ENCODE results near the gene CDC42EP2. TPM values are rescaled to one million over a fixed set of nuclear protein-coding genes. Genes with fewer than 3 reads are reported as not detected.

CDC42EP2 gene
- total RNA-seq, 6 experiments from 2014 or later: 0.55 to 3.4 (median 2.3) TPM

DNA sequence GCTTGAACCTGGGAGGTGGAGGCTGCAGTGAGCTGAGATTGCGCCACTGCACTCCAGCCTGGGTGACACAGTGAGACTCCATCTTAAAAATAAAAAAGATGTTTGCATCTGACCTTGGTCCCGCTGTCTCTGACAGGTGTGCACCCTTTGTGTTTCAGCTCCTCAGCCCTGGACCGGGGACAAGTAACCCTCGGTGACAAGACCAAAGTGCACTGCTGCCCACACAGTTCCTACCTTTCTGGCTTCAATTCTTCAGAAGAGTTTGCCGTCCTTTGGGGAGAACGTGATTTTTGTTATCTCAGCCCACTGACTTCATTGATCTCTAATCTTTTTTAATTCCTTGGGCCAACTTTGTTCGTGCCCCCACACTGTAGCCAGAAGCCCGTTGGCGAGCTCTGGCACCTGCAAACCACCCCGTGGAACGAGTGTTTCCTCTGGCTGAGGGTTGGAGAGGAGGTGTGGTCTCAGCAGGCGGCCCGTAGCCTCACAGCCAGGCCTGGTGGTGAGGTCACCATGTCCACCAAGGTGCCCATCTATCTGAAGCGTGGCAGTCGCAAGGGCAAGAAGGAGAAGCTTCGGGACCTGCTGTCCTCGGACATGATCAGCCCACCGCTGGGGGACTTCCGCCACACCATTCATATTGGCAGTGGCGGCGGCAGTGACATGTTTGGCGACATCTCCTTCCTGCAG is 5.9 kb downstream of the CDC42EP2 start:
- H3K27ac ChIP-seq: no peak overlapping the region
- 31% methylated on average over 11 of the region's 22 CpGs for WGBS (ENCODE audit: insufficient coverage, low coverage, low lambda C conversion rate, missing lambda C conversion rate)

GRCh38 chr11:65321076-65321475 is 6.4 kb downstream of the CDC42EP2 start:
- H3K27me3 ChIP-seq: no peaks in the 10 kb centered on the region
- WGBS (ENCODE audit: insufficient coverage, low coverage, low lambda C conversion rate, missing lambda C conversion rate): no CpG with 5 or more reads among the region's 15 CpGs
- ATAC-seq (peak in 1 of 4 donors; percentile 7), DNase-seq (no peak)
- peaks cover 0 to 9% (median under 1%) of the 10 kb centered on the region in 4 donors for H3K36me3 ChIP-seq
- H3K9me3 ChIP-seq: no peaks in the 10 kb centered on the region
- no peak for TF ChIP-seq POLR2A (IDR thresholded peaks at IDR 0.05)
- TF ChIP-seq CTCF (IDR thresholded peaks at IDR 0.05): no peak
- H3K4me3 ChIP-seq: no peak overlapping the region
- intact Hi-C loops (cut with DNase I): no loop called here
- H3K27ac ChIP-seq: no peak overlapping the region
- peaks cover 0 to 10% (median 0%) of the 10 kb centered on the region in 4 donors for H3K4me1 ChIP-seq

More for the DNA sequence above, 5.9 kb downstream of the CDC42EP2 start:
- Histone ChIP-seq H3K36me3 (peaks cover 0 to 9% (median under 1%) of the 10 kb centered on the region in 4 donors), H3K9me3 (no peaks in the 10 kb centered on the region), H3K4me3 (no peak overlapping the region), H3K4me1 (peaks cover 0 to 10% (median 0%) of the 10 kb centered on the region in 4 donors), H3K27me3 (no peaks in the 10 kb centered on the region)
- intact Hi-C loops (cut with DNase I): no loop called here
- TF ChIP-seq POLR2A (IDR thresholded peaks at IDR 0.05): no peak
- no peak for TF ChIP-seq CTCF (IDR thresholded peaks at IDR 0.05)
- DNase-seq (peak in 1 of 3 donors; percentile 45), ATAC-seq (peak; percentile 29 to 60 (median 46))

DNA sequence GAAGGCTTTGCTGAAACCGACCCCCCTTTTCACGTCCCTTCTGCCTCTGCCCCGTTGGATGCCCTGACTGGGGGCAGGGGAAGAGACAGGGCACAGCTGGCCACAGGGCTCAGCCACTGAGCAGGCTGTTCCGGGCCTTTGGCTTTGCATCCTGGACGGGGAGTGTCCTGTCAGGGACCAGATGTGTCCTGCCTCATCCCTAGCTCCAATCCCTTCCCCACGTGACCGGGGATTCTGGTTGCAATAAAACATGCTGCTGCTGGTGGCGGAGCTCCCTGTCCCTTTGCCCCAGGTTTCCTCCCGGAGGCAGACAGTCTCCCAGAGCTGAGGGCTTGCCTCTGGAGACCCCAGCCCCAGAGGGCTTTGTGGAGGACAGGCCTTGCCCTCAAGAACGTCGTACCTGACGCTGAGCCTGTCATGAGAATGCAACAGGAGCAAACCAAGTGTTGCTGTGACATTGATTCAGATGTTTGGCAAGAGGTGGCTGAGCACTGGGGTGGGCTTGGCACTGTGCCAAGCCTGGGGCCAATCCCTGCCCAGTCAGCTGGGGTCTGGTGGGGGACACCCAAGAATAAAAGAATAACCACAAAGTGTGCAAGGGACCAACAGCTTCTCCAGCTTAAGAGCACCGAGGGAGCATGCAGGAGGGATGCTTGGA is 7.3 kb downstream of the CDC42EP2 start:
- H3K27me3 ChIP-seq: no peaks in the 10 kb centered on the region
- ATAC-seq (no peak), DNase-seq (no peak)
- peaks cover 0 to 10% (median 0%) of the 10 kb centered on the region in 4 donors for H3K4me1 ChIP-seq
- H3K36me3 ChIP-seq: peaks cover 0 to 9% (median under 1%) of the 10 kb centered on the region in 4 donors
- intact Hi-C loops (cut with DNase I): no loop called here
- no peak overlapping the region for H3K4me3 ChIP-seq
- H3K9me3 ChIP-seq: no peaks in the 10 kb centered on the region
- no peak overlapping the region for H3K27ac ChIP-seq
- 40% methylated on average over 1 of the region's 13 CpGs for WGBS (ENCODE audit: insufficient coverage, low coverage, low lambda C conversion rate, missing lambda C conversion rate)
- no peak for TF ChIP-seq POLR2A (IDR thresholded peaks at IDR 0.05)
- no peak for TF ChIP-seq CTCF (IDR thresholded peaks at IDR 0.05)

DNA sequence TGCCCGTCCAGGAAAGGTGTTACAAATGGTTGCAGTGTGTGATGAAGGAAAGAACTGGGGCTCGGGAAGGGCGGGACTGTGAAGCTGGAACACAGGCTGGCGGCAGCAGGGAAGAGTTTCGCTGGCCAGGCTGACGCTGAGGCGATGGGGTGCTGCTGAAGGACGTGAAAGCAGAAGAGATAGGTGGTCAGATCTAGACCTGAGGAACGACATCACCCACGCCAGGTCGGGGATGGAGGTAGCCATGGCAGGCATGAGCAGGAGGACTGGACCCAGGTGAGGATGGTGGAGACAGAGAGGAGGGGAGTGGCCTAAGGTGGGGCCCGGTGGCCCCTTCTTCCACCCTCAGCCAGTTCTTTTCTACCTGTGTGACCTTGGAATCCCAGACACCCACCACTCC is 9.1 kb downstream of the CDC42EP2 start:
- no peaks in the 10 kb centered on the region for H3K27me3 ChIP-seq
- WGBS (ENCODE audit: insufficient coverage, low coverage, low lambda C conversion rate, missing lambda C conversion rate): 69% methylated on average over 8 of the region's 12 CpGs
- DNase-seq (no peak), ATAC-seq (no peak)
- intact Hi-C loops (cut with DNase I): no loop called here
- H3K9me3 ChIP-seq: no peaks in the 10 kb centered on the region
- H3K36me3 ChIP-seq: peaks cover 0 to 9% (median under 1%) of the 10 kb centered on the region in 4 donors
- peaks cover 0 to 10% (median 0%) of the 10 kb centered on the region in 4 donors for H3K4me1 ChIP-seq
- no peak for TF ChIP-seq POLR2A (IDR thresholded peaks at IDR 0.05)
- TF ChIP-seq CTCF (IDR thresholded peaks at IDR 0.05): no peak
- no peak overlapping the region for H3K27ac ChIP-seq
- H3K4me3 ChIP-seq: no peak overlapping the region
